Thymus (tissue), 11 donors: ENCODE data around the gene MYCBP2. TPM values are rescaled to one million over a fixed set of nuclear protein-coding genes. Genes with fewer than 3 reads are reported as not detected.

ENCODE experiments used
- DNase-seq, 9 donors: peaks; one replicate each; pipeline ENCODE4 v3.0.0-alpha.2; 2013; ENCODE audit warnings: low spot score in 9 of 9, low read depth in 6 of 9, missing footprints in 1 of 9
- H3K27ac ChIP-seq, 2 donors: one replicate each; pipeline ENCODE4 v1.5.1; 2013; ENCODE audit warnings: control low read depth in 1 of 2, low read depth in 1 of 2, low read length in 1 of 2, mild to moderate bottlenecking in 1 of 2, moderate library complexity in 1 of 2
- H3K27me3 ChIP-seq, 2 donors: one replicate each; pipeline ENCODE4 v1.5.1; 2013; ENCODE audit warnings: low read length in 1 of 2; ENCODE audit not compliant: control insufficient read depth in 2 of 2, insufficient read depth in 1 of 2
- H3K36me3 ChIP-seq, 2 donors: one replicate each; pipeline ENCODE4 v1.5.1; 2013; ENCODE audit warnings: low read length in 1 of 2, mild to moderate bottlenecking in 1 of 2, moderate library complexity in 1 of 2; ENCODE audit not compliant: control insufficient read depth in 2 of 2, insufficient read depth in 2 of 2
- H3K4me1 ChIP-seq, 2 donors: one replicate each; pipeline ENCODE4 v1.5.1; 2013; ENCODE audit warnings: low read length in 2 of 2; ENCODE audit not compliant: control insufficient read depth in 2 of 2, insufficient read depth in 2 of 2
- H3K4me3 ChIP-seq, 2 donors: one replicate each; pipeline ENCODE4 v1.5.1; 2013; ENCODE audit warnings: low read length in 2 of 2, control low read depth in 1 of 2, mild to moderate bottlenecking in 1 of 2
- H3K9me3 ChIP-seq, 2 donors: one replicate each; pipeline ENCODE4 v1.5.1; 2013; ENCODE audit warnings: low read length in 1 of 2, mild to moderate bottlenecking in 1 of 2; ENCODE audit not compliant: control insufficient read depth in 2 of 2, insufficient read depth in 1 of 2
- WGBS: extraction: QIAGEN DNeasy Blood & Tissue Kit; methylation state at CpG from one replicate; pipeline ENCODE4 v1.1.7; 2013; 5-methylcytosine and 5-hydroxymethylcytosine counted together
- polyA plus RNA-seq: library from polyadenylated mRNA; stranded (reverse); fragments of 200-250 nt; gene quantifications from one replicate; pipeline ENCODE4 v1.2.3, GENCODE V29; 2013
- total RNA-seq: library from RNA; stranded (reverse); fragments of 120-200 nt; gene quantifications from one replicate; pipeline ENCODE4 v1.2.4, GENCODE V29; 2013
- donor health status: healthy.

The MYCBP2 gene
- total and polyA plus RNA-seq, 2 donors = 63.3 to 65.3 TPM

DNA sequence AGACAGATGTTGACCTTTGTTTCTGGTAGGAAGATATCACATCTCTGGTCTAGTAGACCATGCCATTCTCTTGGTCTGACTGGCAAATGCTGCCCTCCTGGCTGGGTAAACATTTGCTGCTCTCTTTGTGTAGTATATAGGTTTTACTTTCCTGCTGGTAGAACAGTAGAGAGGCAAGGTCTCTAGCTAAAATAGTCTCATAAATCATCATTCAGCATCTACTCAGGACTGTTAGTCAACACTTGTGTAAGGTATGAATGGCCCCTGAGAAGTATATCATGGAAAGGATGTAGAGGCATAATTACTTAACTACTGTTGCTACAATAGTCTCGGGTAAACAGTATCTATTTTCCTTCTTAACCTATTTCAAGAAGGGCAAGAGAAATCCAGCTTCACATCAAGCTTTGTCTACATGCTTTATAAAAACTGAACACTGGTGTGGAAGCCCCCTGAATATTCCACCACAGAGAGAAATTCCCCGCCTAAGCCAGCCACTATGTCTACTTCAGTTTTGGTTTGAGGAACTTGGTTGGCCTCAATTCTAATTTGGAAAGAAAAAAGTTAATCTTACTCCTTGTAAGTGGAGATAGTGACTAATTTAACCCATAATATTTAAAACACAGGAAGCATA, 18.4 kb upstream of the MYCBP2 start:
- DNase-seq = no peak
- H3K36me3 ChIP-seq = no peaks in the 10 kb centered on the region

DNA sequence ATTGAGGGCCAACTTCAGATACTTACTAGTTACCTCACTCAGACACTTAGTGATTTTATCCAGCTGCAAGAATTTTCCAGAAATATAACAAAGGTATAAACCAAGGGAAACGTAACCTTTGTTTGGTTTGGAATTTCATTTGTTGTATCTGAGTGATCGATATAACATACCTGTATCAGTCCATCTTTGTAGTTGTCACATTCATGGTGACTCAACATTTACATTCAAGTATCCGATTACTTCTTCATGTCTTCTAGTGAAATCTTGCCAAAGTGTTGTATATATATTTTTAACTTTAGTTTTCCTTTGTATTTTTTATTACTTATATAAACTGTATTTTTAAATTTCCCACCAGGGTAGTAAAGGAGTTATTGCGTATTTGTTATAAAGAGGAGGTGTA, 16.9 kb upstream of the MYCBP2 start:
- Histone ChIP-seq H3K36me3 (no peaks in the 10 kb centered on the region), H3K4me1 (peaks cover 0 to 5% of the 10 kb centered on the region in 2 donors), H3K27me3 (no peaks in the 10 kb centered on the region), H3K9me3 (no peaks in the 10 kb centered on the region), H3K27ac (no peak overlapping the region), H3K4me3 (no peak overlapping the region)
- no peak for DNase-seq
- WGBS = 98% methylated on average over 4 of the region's 4 CpGs

More for the DNA sequence above, 18.4 kb upstream of the MYCBP2 start:
- Histone ChIP-seq H3K9me3 (no peaks in the 10 kb centered on the region), H3K4me1 (no peaks in the 10 kb centered on the region), H3K27me3 (no peaks in the 10 kb centered on the region), H3K4me3 (no peak overlapping the region), H3K27ac (no peak overlapping the region)
- 83% methylated on average over 2 of the region's 2 CpGs for WGBS

DNA sequence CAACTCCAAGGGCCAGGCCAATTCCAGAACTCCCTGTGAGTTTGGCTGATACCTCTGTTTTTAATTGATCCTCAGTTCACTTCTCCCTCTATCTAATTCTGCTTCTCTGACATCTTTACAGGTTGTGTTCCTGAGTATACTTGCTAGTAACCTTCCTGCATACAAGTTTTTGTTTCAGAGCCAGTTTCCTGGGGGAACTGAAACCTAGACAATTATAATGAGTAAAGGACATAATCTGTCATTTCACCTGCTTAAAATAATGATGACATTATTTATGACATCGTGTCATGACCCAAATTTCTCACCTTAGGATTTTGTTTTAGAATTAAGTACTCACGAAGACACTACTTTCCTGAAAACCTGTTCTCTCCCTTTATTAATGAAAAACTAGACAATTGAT, 12.5 kb upstream of the MYCBP2 start:
- Histone ChIP-seq H3K27ac (no peak overlapping the region), H3K9me3 (no peaks in the 10 kb centered on the region), H3K27me3 (no peaks in the 10 kb centered on the region), H3K4me1 (peaks cover 0 to 7% of the 10 kb centered on the region in 2 donors), H3K4me3 (no peak overlapping the region), H3K36me3 (no peaks in the 10 kb centered on the region)
- WGBS = 92% methylated on average over 2 of the region's 2 CpGs
- DNase-seq = peak in 1 of 9 donors; percentile 18

DNA sequence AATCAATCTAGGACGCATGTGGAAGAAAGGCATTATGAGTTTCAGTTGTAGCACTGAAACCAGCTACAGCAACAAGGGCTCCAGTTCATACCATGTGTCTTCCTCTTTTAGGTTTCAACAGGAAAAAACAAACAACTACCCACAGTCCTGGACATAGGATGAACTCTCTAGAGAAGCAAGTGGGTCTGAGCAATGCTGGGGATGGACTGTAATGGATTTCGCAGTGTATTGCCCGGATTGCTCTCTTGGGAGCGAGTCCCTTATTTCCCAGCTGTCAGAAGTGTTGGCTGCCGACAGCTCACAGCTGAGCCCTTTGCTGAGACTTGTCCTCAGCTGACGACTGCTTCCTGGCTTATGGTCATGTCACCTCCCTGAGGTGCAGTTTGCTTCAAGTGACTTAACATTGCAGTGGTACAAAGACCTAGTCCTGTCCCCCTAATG, 12.1 kb upstream of the MYCBP2 start:
- peak in 1 of 9 donors; percentile 32 for DNase-seq
- H3K36me3 ChIP-seq = no peaks in the 10 kb centered on the region
- WGBS = 68% methylated on average over 6 of the region's 6 CpGs
- no peak overlapping the region for H3K27ac ChIP-seq
- no peaks in the 10 kb centered on the region for H3K9me3 ChIP-seq
- no peak overlapping the region for H3K4me3 ChIP-seq
- H3K27me3 ChIP-seq = no peaks in the 10 kb centered on the region
- peaks cover 0 to 7% of the 10 kb centered on the region in 2 donors for H3K4me1 ChIP-seq

DNA sequence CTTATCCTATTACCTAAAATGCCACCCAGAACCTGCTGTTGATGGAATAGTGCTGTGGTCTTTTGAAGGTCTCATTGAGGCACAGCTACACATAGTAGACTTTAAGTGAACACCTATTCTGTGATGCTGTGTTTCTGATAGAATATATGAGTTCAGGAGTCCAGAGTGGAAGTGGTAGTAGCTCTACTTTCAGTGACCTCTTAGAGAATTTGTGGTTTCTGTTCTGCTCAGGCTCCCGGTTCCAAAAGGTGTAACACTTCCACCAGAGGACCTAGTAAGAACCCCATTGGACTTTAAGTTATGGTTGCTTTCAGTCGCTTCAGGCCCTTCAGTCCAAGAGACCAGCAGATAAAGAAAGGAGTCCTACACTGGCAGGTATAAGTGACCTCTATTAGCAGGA, 11.4 kb upstream of the MYCBP2 start:
- no peak overlapping the region for H3K27ac ChIP-seq
- no peaks in the 10 kb centered on the region for H3K9me3 ChIP-seq
- no peak overlapping the region for H3K4me3 ChIP-seq
- H3K27me3 ChIP-seq = no peaks in the 10 kb centered on the region
- no peaks in the 10 kb centered on the region for H3K36me3 ChIP-seq
- 88% methylated on average over 2 of the region's 2 CpGs for WGBS
- no peak for DNase-seq
- peaks cover 0 to 7% of the 10 kb centered on the region in 2 donors for H3K4me1 ChIP-seq

DNA sequence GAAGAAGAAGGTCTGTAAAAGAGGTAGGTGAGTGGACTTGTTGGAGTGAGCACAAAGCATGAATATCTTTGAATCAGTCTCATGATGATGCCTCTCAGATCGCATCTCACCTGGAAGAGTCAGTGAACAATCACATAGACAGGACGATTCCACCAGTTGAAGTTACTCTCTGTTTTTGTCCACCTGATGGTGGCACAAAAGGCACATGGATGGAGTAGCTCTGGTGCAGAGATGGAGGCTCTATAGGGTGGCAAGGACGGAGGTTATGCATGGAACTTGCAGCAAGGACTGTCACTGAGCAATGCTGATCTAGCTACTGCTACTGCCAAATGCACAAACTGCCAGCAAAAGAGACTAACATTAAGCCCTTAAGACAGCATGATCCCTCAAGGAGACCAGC, 10.3 kb upstream of the MYCBP2 start:
- H3K27me3 ChIP-seq = no peaks in the 10 kb centered on the region

DNA sequence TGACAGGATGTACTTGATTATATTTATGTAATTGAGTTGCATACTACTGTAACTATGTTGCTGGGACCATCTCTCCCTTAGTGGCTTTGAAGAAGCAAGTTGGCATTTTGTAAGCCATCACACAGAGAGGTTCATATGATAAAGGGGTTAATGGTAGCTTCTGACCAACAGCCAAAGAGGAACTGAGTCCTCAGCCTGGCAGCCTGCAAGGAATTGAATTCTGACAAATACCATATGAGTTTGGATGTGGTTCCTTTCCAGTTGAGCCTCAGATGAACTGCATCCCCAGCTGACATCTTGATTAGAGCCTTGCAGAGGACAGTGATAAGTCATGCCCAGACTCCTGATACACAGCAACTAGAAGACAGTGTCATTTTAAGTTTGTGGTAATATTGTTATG, 8.6 kb upstream of the MYCBP2 start:
- H3K9me3 ChIP-seq = no peaks in the 10 kb centered on the region
- H3K27ac ChIP-seq = no peak overlapping the region
- no peaks in the 10 kb centered on the region for H3K36me3 ChIP-seq
- H3K27me3 ChIP-seq = no peaks in the 10 kb centered on the region
- no peak overlapping the region for H3K4me3 ChIP-seq
- no peak for DNase-seq
- H3K4me1 ChIP-seq = peaks cover 2 to 7% of the 10 kb centered on the region in 2 donors

More for the DNA sequence above, 10.3 kb upstream of the MYCBP2 start:
- H3K4me1 ChIP-seq = peaks cover 0 to 7% of the 10 kb centered on the region in 2 donors
- no peak for DNase-seq
- H3K4me3 ChIP-seq = no peak overlapping the region
- WGBS = 98% methylated on average over 3 of the region's 3 CpGs
- no peak overlapping the region for H3K27ac ChIP-seq
- H3K9me3 ChIP-seq = no peaks in the 10 kb centered on the region
- H3K36me3 ChIP-seq = no peaks in the 10 kb centered on the region

DNA sequence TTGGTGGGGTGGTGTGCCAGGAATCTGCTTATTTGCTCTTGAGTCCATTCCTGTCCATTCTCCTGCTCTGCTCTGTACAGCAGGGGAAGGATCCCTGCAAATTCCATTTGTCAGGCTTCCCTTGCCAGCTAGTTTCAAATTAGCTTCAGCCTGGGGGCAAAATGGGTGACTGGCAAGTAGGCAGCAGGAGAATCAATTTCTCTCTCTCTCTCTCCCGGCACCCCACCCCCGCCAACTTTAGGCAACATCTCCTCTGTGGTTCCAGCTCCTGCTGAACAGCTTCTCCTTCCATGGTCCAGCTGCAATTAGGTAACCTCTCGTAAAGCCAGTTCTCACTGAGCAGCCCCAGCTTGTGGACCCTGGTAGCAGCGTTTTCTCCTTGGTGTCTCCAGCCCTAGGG, 6.7 kb upstream of the MYCBP2 start:
- 91% methylated on average over 4 of the region's 4 CpGs for WGBS

DNA sequence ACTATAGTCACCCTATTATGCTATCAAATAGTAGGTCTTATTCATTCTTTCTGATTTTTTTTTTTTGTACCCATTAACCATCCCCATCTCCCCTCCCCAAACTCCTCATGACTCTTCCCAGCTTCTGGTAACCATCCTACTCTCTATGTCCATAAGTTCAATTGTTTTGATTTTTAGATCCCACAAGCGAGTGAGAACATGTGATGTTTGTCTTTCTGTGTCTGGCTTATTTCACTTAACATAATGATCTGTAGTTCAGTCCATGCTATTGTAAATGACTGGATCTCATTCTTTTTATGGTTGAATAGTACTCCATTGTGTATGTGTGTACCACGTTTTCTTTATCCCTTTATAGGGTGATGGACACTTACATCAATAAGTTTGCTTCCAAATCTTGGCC, 4.5 kb upstream of the MYCBP2 start:
- H3K36me3 ChIP-seq = no peaks in the 10 kb centered on the region
- 97% methylated on average over 2 of the region's 2 CpGs for WGBS
- peaks cover 8 to 11% of the 10 kb centered on the region in 2 donors for H3K4me1 ChIP-seq
- no peak overlapping the region for H3K4me3 ChIP-seq
- no peak for DNase-seq
- no peaks in the 10 kb centered on the region for H3K27me3 ChIP-seq
- no peaks in the 10 kb centered on the region for H3K9me3 ChIP-seq
- no peak overlapping the region for H3K27ac ChIP-seq

More for the DNA sequence above, 6.7 kb upstream of the MYCBP2 start:
- Histone ChIP-seq H3K27me3 (no peaks in the 10 kb centered on the region), H3K4me3 (no peak overlapping the region), H3K36me3 (no peaks in the 10 kb centered on the region), H3K4me1 (peaks cover 4 to 5% of the 10 kb centered on the region in 2 donors), H3K9me3 (no peaks in the 10 kb centered on the region), H3K27ac (no peak overlapping the region)
- DNase-seq = no peak
